ENCODE data around the gene DDAH2.

DNA sequence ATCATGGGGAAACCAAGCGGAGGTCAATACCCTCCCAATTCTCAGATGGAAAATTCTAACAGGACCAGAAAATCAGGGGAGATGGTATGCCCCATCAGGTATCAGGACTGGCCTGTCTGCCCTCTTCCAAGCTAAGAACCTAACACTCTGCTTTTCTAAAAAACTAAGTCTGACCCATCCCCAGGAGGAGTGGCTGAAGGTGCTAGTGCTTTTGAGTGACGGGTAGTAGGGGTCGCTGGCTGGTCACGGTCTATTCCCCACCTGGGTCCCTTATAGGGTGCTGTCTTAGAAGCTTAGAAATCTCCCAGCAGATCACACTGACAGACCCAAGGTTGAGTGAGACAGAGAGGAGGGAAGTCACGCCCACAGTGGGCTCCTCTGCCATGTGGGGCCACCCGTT, 35.6 kb downstream of the DDAH2 start:
- TF ChIP-seq CBX3 (IDR thresholded peaks at IDR 0.05; ENCODE audit: borderline replicate concordance, low read depth) (no peak), EZH2 (IDR thresholded peaks at IDR 0.05; ENCODE audit: borderline replicate concordance, control insufficient read depth, low read depth, low read length) (no peak), CBFB (IDR thresholded peaks at IDR 0.05; ENCODE audit: low read depth) (no peak), RFX5 (IDR thresholded peaks at IDR 0.05; ENCODE audit: low read depth, low read length) (no peak), BCL11A (IDR thresholded peaks at IDR 0.05; ENCODE audit: low read depth, low read length) (no peak)
